ENCODE measurements around the gene GPC6. TPM values are rescaled to one million over a fixed set of nuclear protein-coding genes. Genes with fewer than 3 reads are reported as not detected.

The GPC6 gene
- total RNA-seq, 3 donors from 2014 or later (not counting 1 experiment from before 2014, with no cell fraction given) = not detected

- Histone ChIP-seq H3K9me3 (ENCODE audit: control insufficient read depth, insufficient read depth, low read length) (no peaks in the 10 kb centered on the region), H3K27me3 (ENCODE audit: control insufficient read depth, insufficient read depth, low read length) (no peaks in the 10 kb centered on the region), H3K4me3 (ENCODE audit: low read length) (no peak overlapping the region), H3K36me3 (ENCODE audit: control insufficient read depth, insufficient read depth, low read length) (no peaks in the 10 kb centered on the region), H3K27ac (ENCODE audit: low read length) (no peak overlapping the region), H3K4me1 (ENCODE audit: control insufficient read depth, insufficient read depth, low read length) (no peaks in the 10 kb centered on the region)
- Mint-ChIP-seq H3K27me3 (ENCODE audit: low read depth in 2 of 2) (peaks cover 6 to 26% of the 10 kb centered on the region in 2 donors), H3K4me1 (no peaks in the 10 kb centered on the region), H3K4me3 (no peak overlapping the region), H3K27ac (no peak overlapping the region), H3K36me3 (no peaks in the 10 kb centered on the region), H3K9me3 (no peaks in the 10 kb centered on the region)
- WGBS (ENCODE audit: insufficient coverage) = 75% methylated on average over 5 of the region's 5 CpGs
- intact Hi-C loops (cut with micrococcal nuclease) = no loop called here
- no peak for DNase-seq
- ATAC-seq = no peak
- no peak for TF ChIP-seq CTCF (IDR thresholded peaks at IDR 0.05)
These were observed 1156.4 kb downstream of the GPC6 start for GRCh38 chr13:94382960-94383359.

DNA sequence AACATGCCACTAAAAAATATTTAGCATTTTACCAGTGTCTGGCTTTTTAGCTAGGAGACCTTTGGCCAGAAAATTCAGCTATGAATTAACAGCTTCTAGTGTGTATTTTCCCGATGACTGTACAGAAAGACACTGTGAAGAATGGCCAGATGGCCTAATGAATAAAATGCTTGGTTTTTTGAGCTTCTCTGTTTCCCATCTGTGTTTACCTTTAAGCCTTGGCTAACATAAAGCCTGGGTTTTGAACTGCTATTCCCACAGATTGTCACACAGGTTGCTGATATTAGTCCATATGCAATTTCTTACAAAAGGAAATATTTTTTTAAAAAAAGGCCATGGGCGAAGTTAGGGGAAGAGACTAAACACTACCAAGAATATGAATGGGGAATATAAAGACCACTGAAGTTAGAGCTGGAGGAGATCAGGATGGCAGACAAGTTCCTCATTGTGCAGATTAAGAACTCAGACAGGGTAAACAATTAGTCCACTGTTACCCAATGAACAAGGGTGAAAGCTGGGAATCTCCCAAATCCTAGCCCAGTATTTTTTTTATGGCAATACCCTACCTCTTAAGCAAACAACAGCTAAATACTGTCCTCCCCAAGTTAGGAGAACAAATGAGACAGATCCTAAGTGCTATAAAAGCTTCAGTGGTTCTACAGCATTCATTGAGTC, 1157.8 kb downstream of the GPC6 start:
- DNase-seq = no peak
- WGBS (ENCODE audit: insufficient coverage) = 93% methylated on average over 2 of the region's 2 CpGs
- no peak overlapping the region for H3K27ac Mint-ChIP-seq
- no peak for ATAC-seq
- no peak overlapping the region for H3K4me3 ChIP-seq (ENCODE audit: low read length)
- no peaks in the 10 kb centered on the region for H3K27me3 ChIP-seq (ENCODE audit: control insufficient read depth, insufficient read depth, low read length)
- no peaks in the 10 kb centered on the region for H3K4me1 Mint-ChIP-seq
- no peaks in the 10 kb centered on the region for H3K9me3 Mint-ChIP-seq
- no peak overlapping the region for H3K27ac ChIP-seq (ENCODE audit: low read length)
- intact Hi-C loops (cut with micrococcal nuclease) = no loop called here
- no peak for TF ChIP-seq CTCF (IDR thresholded peaks at IDR 0.05)
- H3K36me3 ChIP-seq (ENCODE audit: control insufficient read depth, insufficient read depth, low read length) = no peaks in the 10 kb centered on the region
- no peak overlapping the region for H3K4me3 Mint-ChIP-seq
- H3K27me3 Mint-ChIP-seq (ENCODE audit: low read depth in 2 of 2) = peaks cover 6 to 26% of the 10 kb centered on the region in 2 donors
- no peaks in the 10 kb centered on the region for H3K36me3 Mint-ChIP-seq
- no peaks in the 10 kb centered on the region for H3K4me1 ChIP-seq (ENCODE audit: control insufficient read depth, insufficient read depth, low read length)
- H3K9me3 ChIP-seq (ENCODE audit: control insufficient read depth, insufficient read depth, low read length) = no peaks in the 10 kb centered on the region

DNA sequence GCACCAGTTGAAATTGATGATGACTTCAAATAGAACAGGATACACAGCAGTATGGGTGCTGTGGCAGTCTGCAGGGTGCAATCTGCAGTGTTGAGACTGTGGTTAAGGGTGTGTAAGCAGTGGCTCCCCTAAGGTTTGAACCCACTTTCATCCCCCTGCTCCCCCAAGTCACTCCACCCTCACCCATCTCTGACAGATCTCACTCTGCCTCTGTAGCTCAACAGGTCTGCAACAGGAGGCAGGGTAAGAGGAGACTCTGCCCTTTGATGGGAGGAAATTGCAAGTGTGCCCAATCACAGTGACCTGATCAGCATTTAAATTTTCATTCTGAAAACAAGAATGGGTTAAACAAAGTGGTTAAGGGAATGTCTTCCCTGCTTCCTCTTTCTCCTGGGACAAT, 1160.4 kb downstream of the GPC6 start:
- Mint-ChIP-seq H3K9me3 (no peaks in the 10 kb centered on the region), H3K4me1 (no peaks in the 10 kb centered on the region), H3K36me3 (no peaks in the 10 kb centered on the region), H3K4me3 (no peak overlapping the region), H3K27ac (no peak overlapping the region), H3K27me3 (ENCODE audit: low read depth in 2 of 2) (peaks cover 7 to 17% of the 10 kb centered on the region in 2 donors)
- intact Hi-C loops (cut with micrococcal nuclease) = no loop called here
- H3K4me3 ChIP-seq (ENCODE audit: low read length) = no peak overlapping the region
- no peak for TF ChIP-seq CTCF (IDR thresholded peaks at IDR 0.05)
- H3K27me3 ChIP-seq (ENCODE audit: control insufficient read depth, insufficient read depth, low read length) = no peaks in the 10 kb centered on the region
- H3K9me3 ChIP-seq (ENCODE audit: control insufficient read depth, insufficient read depth, low read length) = no peaks in the 10 kb centered on the region
- no peak overlapping the region for H3K27ac ChIP-seq (ENCODE audit: low read length)
- H3K36me3 ChIP-seq (ENCODE audit: control insufficient read depth, insufficient read depth, low read length) = no peaks in the 10 kb centered on the region
- no peak for ATAC-seq
- DNase-seq = no peak
- H3K4me1 ChIP-seq (ENCODE audit: control insufficient read depth, insufficient read depth, low read length) = no peaks in the 10 kb centered on the region

All from natural killer cell (primary cell).